Pancreas (tissue), 10 donors: ENCODE data around the gene HOXC12. TPM values are rescaled to one million over a fixed set of nuclear protein-coding genes. Genes with fewer than 3 reads are reported as not detected.

Source experiments
- ATAC-seq, 4 donors: fragments of 200-7000 bp; cut with Tn5 transposase; one replicate each; pipeline versions ENCODE4 v1.8.0 to v1.9.1; 2020; ENCODE audit warnings: mild to moderate bottlenecking in 4 of 4, moderate library complexity in 4 of 4
- DNase-seq, 6 donors: peaks; one replicate each; pipeline ENCODE4 v3.0.0-alpha.2; 2020
- FAIRE-seq: peaks from 2 replicates; lab custom pipeline; 2012; peaks lifted over from hg19 to GRCh38; lab: Jason Lieb, UNC
- H3K27ac ChIP-seq, 4 donors: fragments of 200-600 bp; sonication (generic); 1 replicate in 3 of 4; 2 replicates in 1 of 4; pipeline versions ENCODE4 v1.5.0 to v1.8.0; 2020
- H3K27me3 ChIP-seq, 4 donors: fragments of 200-600 bp; one replicate each; pipeline ENCODE4 v1.8.0; 2021
- H3K36me3 ChIP-seq, 3 donors: fragments of 200-600 bp; sonication (generic) in 1 of 3; one replicate each; pipeline versions ENCODE4 v1.5.0 to v1.8.0; 2020 to 2021
- H3K4me1 ChIP-seq, 3 donors: fragments of 200-600 bp; one replicate each; pipeline ENCODE4 v1.8.0; 2021
- H3K4me3 ChIP-seq, 4 donors: fragments of 200-600 bp; sonication (generic) in 2 of 4; one replicate each; pipeline versions ENCODE4 v1.5.0 to v1.8.0; 2020 to 2021
- H3K9me3 ChIP-seq, 4 donors: fragments of 200-600 bp; one replicate each; pipeline ENCODE4 v1.8.0; 2021
- WGBS, 2 donors: extraction: QIAGEN DNeasy Blood & Tissue Kit; methylation state at CpG; one replicate each; pipeline ENCODE4 v1.1.7; 2013; 5-methylcytosine and 5-hydroxymethylcytosine counted together
- intact Hi-C, 3 donors: fragments of 100-400 bp; cut with DNase I; formaldehyde crosslinking; loops; one replicate each; pipeline versions ENCODE4 v1.11.1 to v1.14.2; 2022
- polyA plus RNA-seq, 2 donors: library from polyadenylated mRNA; stranded (reverse); fragments of 200-250 nt; gene quantifications; one replicate each; pipeline ENCODE4 v1.2.3, GENCODE V29; 2013
- total RNA-seq, 6 donors: library from RNA; stranded (reverse); fragmentation: NEBNext Ultra II Directional in 4 of 6; extraction: Animal tissue kit (Norgen Biotek cat#: 25700) in 4 of 6; gene quantifications; one replicate each; pipeline versions ENCODE4 v1.2.1 to v1.2.4, GENCODE V29; 2021 to 2023
- TF ChIP-seq, protein P1 (sequence below), 4 donors: fragments of 200-600 bp; sonication (generic) in 3 of 4; IDR thresholded peaks; one replicate each; pipeline versions ENCODE4 v1.5.0 to v1.8.0; 2021; ENCODE audit warnings: antibody characterized with exemption in 4 of 4
- donor health status: healthy with polysubstance abuse.
- donor health status: DM: no; HTN: no; CAD: no; lungs with moderate emphysema.
- donor health status: DM: no; HTN: no; CAD: no.
- donor health status: control.
- donor health status: control.
- donor health status: Bipolar disorder and iron deficiency.
- donor health status: DM: yes; HTN: yes; CAD: no.
- donor health status: DM: no; HTN: no; CAD: no.
- donor health status: DM: no; HTN: no; CAD: no.
- donor health status: DM: yes; HTN: yes; CAD: no.

HOXC12 gene
- total and polyA plus RNA-seq, 8 donors, result not detected

GRCh38 chr12:53994009-53994263 lies 39.2 kb downstream of the HOXC12 start:
- 10 to 11% methylated on average over 19 of the region's 19 CpGs for WGBS, 2 donors
- Histone ChIP-seq H3K9me3 (no peaks in the 10 kb centered on the region), H3K27ac (no peak overlapping the region), H3K36me3 (no peaks in the 10 kb centered on the region), H3K4me3 (no peak overlapping the region), H3K4me1 (peaks cover 0 to 16% (median 16%) of the 10 kb centered on the region in 3 donors), H3K27me3 (peaks cover 3 to 85% (median 11%) of the 10 kb centered on the region in 4 donors)
- intact Hi-C loops, result no loop called here
- ATAC-seq (peak in 1 of 4 donors; percentile 6), FAIRE-seq (no peak), DNase-seq (no peak)
- TF ChIP-seq, protein P1, sequence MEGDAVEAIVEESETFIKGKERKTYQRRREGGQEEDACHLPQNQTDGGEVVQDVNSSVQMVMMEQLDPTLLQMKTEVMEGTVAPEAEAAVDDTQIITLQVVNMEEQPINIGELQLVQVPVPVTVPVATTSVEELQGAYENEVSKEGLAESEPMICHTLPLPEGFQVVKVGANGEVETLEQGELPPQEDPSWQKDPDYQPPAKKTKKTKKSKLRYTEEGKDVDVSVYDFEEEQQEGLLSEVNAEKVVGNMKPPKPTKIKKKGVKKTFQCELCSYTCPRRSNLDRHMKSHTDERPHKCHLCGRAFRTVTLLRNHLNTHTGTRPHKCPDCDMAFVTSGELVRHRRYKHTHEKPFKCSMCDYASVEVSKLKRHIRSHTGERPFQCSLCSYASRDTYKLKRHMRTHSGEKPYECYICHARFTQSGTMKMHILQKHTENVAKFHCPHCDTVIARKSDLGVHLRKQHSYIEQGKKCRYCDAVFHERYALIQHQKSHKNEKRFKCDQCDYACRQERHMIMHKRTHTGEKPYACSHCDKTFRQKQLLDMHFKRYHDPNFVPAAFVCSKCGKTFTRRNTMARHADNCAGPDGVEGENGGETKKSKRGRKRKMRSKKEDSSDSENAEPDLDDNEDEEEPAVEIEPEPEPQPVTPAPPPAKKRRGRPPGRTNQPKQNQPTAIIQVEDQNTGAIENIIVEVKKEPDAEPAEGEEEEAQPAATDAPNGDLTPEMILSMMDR (IDR thresholded peaks at IDR 0.05), result no peak

GRCh38 chr12:53994264-53995001 lies 39.7 kb downstream of the HOXC12 start:
- Histone ChIP-seq H3K27ac (no peak overlapping the region), H3K9me3 (no peaks in the 10 kb centered on the region), H3K36me3 (no peaks in the 10 kb centered on the region), H3K4me1 (peaks cover 0 to 16% (median 14%) of the 10 kb centered on the region in 3 donors), H3K27me3 (peaks cover 0 to 81% (median 11%) of the 10 kb centered on the region in 4 donors), H3K4me3 (peak overlapping the region in 2 of 4 donors; percentile 10 to 43)
- TF ChIP-seq, protein P1 (IDR thresholded peaks at IDR 0.05), result no peak
- DNase-seq, result peak in 2 of 6 donors; percentile 14 to 71
- ATAC-seq, result peak; percentile 35 to 69 (median 59)
- intact Hi-C loops, result no loop called here
- 3 to 4% methylated on average over 46 to 60 of the region's 60 CpGs for WGBS, 2 donors
- no peak for FAIRE-seq

GRCh38 chr12:53995002-53995377 lies 40.3 kb downstream of the HOXC12 start:
- H3K27ac ChIP-seq, result no peak overlapping the region
- H3K27me3 ChIP-seq, result peaks cover 0 to 81% (median 12%) of the 10 kb centered on the region in 4 donors
- ATAC-seq, result peak in 3 of 4 donors; percentile 11 to 43 (median 28)
- 7 to 9% methylated on average over 17 of the region's 17 CpGs for WGBS, 2 donors
- DNase-seq, result no peak
- no peaks in the 10 kb centered on the region for H3K9me3 ChIP-seq
- intact Hi-C loops, result no loop called here
- no peak for FAIRE-seq
- TF ChIP-seq, protein P1 (IDR thresholded peaks at IDR 0.05), result no peak
- peak overlapping the region in 1 of 4 donors; percentile 43 for H3K4me3 ChIP-seq
- no peaks in the 10 kb centered on the region for H3K36me3 ChIP-seq
- H3K4me1 ChIP-seq, result peaks cover 0 to 16% (median 12%) of the 10 kb centered on the region in 3 donors

GRCh38 chr12:53995378-53996239 lies 40.9 kb downstream of the HOXC12 start:
- peaks cover 0 to 81% (median 14%) of the 10 kb centered on the region in 4 donors for H3K27me3 ChIP-seq
- H3K9me3 ChIP-seq, result no peaks in the 10 kb centered on the region
- 12 to 15% methylated on average over 48 of the region's 48 CpGs for WGBS, 2 donors
- peak overlapping the region in 2 of 4 donors; percentile 15 to 43 for H3K4me3 ChIP-seq
- H3K36me3 ChIP-seq, result no peaks in the 10 kb centered on the region
- TF ChIP-seq, protein P1 (IDR thresholded peaks at IDR 0.05), result no peak
- FAIRE-seq (no peak), ATAC-seq (peak; percentile 14 to 57 (median 21)), DNase-seq (peak in 1 of 6 donors; percentile 27)
- H3K4me1 ChIP-seq, result peaks cover 0 to 16% (median 12%) of the 10 kb centered on the region in 3 donors
- intact Hi-C loops, result no loop called here
- H3K27ac ChIP-seq, result no peak overlapping the region
